GM21360 (cell line): Measurements from ENCODE around the gene SCFD2.

ENCODE experiments used
- ATAC-seq: cut with Tn5 transposase; IDR thresholded peaks from one replicate; pipeline ENCODE4 v1.9.1; 2021; ENCODE audit warnings: mild to moderate bottlenecking, moderate library complexity; ENCODE audit not compliant: unreplicated experiment

SCFD2 gene

GRCh38 chr4:53019485-53020382, 346.1 kb downstream of the SCFD2 start:
- ATAC-seq = no peak

GRCh38 chr4:53018471-53018870, 347.4 kb downstream of the SCFD2 start:
- ATAC-seq = no peak

GRCh38 chr4:53016099-53016820, 349.6 kb downstream of the SCFD2 start:
- ATAC-seq = no peak

GRCh38 chr4:53015681-53016080, 350.2 kb downstream of the SCFD2 start:
- ATAC-seq = no peak

GRCh38 chr4:53014881-53015280, 351.0 kb downstream of the SCFD2 start:
- no peak for ATAC-seq

GRCh38 chr4:53013873-53014775, 351.7 kb downstream of the SCFD2 start:
- ATAC-seq = no peak

- ATAC-seq = peak; percentile 63
Observed at GRCh38 chr4:53012738-53013137, 353.1 kb downstream of the SCFD2 start.

- ATAC-seq = no peak
Observed at GRCh38 chr4:53011259-53011905, 354.5 kb downstream of the SCFD2 start.

GRCh38 chr4:53010318-53010717, 355.5 kb downstream of the SCFD2 start:
- no peak for ATAC-seq

- ATAC-seq = peak; percentile 67
Observed at GRCh38 chr4:53009824-53010223, 356.0 kb downstream of the SCFD2 start.

GRCh38 chr4:53007024-53007423, 358.8 kb downstream of the SCFD2 start:
- no peak for ATAC-seq

GRCh38 chr4:53005808-53006207, 360.1 kb downstream of the SCFD2 start:
- ATAC-seq = no peak

GRCh38 chr4:53005149-53005546, 360.7 kb downstream of the SCFD2 start:
- ATAC-seq = no peak

- ATAC-seq = no peak
Observed at GRCh38 chr4:53004497-53005148, 361.2 kb downstream of the SCFD2 start.

GRCh38 chr4:53003959-53004358, 361.9 kb downstream of the SCFD2 start:
- no peak for ATAC-seq

- no peak for ATAC-seq
Observed at GRCh38 chr4:53000560-53000959, 365.3 kb downstream of the SCFD2 start.

GRCh38 chr4:52999626-53000025, 366.2 kb downstream of the SCFD2 start:
- no peak for ATAC-seq

GRCh38 chr4:52998413-52998812, 367.4 kb downstream of the SCFD2 start:
- no peak for ATAC-seq

- ATAC-seq = no peak
Observed at GRCh38 chr4:52997132-52997416, 368.8 kb downstream of the SCFD2 start.
